Astrocyte (in vitro differentiated cells and primary cell): Measurements from ENCODE around the gene HOXB2. TPM values are rescaled to one million over a fixed set of nuclear protein-coding genes. Genes with fewer than 3 reads are reported as not detected.

Source experiments
- DNase-seq: peaks from one replicate; pipeline ENCODE4 v3.0.0-alpha.2; 2010; ENCODE audit warnings: low read depth
- FAIRE-seq: peaks from 2 replicates; lab custom pipeline; 2011; peaks lifted over from hg19 to GRCh38; lab: Jason Lieb, UNC
- H2AFZ ChIP-seq: 2 replicates; pipeline ENCODE4 v1.6.0; 2012; ENCODE audit warnings: low read depth, low read length, inconsistent platforms
- H3K27ac ChIP-seq: 2 replicates; pipeline ENCODE4 v1.5.1; 2011; ENCODE audit warnings: low read depth, low read length, inconsistent platforms
- H3K27me3 ChIP-seq: 2 replicates; pipeline ENCODE4 v1.6.0; 2011; ENCODE audit warnings: low read length, inconsistent platforms; ENCODE audit not compliant: insufficient read depth
- H3K36me3 ChIP-seq: 2 replicates; pipeline ENCODE4 v1.5.1; 2011; ENCODE audit warnings: low read length, inconsistent platforms; ENCODE audit not compliant: insufficient read depth
- H3K4me1 ChIP-seq: 2 replicates; pipeline ENCODE4 v1.5.1; 2011; ENCODE audit warnings: low read length, inconsistent platforms; ENCODE audit not compliant: insufficient read depth
- H3K4me2 ChIP-seq: 2 replicates; pipeline ENCODE4 v1.6.0; 2012; ENCODE audit warnings: low read length, inconsistent platforms
- H3K4me3 ChIP-seq: 2 replicates; pipeline ENCODE4 v1.5.1; 2011; ENCODE audit warnings: low read depth, mild to moderate bottlenecking, low read length, inconsistent platforms; ENCODE audit not compliant: insufficient read depth
- H3K79me2 ChIP-seq: 2 replicates; pipeline ENCODE4 v1.6.0; 2012; ENCODE audit warnings: mild to moderate bottlenecking, low read length, inconsistent platforms; ENCODE audit not compliant: insufficient read depth
- H3K9ac ChIP-seq: 2 replicates; pipeline ENCODE4 v1.6.0; 2012; ENCODE audit warnings: mild to moderate bottlenecking, low read length, inconsistent platforms
- H3K9me3 ChIP-seq: 2 replicates; pipeline ENCODE4 v1.5.1; 2012; ENCODE audit warnings: low read depth, mild to moderate bottlenecking, low read length, inconsistent platforms; ENCODE audit not compliant: insufficient read depth
- H4K20me1 ChIP-seq: 2 replicates; pipeline ENCODE4 v1.6.0; 2012; ENCODE audit warnings: low read length, inconsistent platforms; ENCODE audit not compliant: insufficient read depth
- H3K27ac Mint-ChIP-seq: one replicate; pipeline ENCODE4 v1.8.0; 2021; ENCODE audit warnings: mild to moderate bottlenecking, mixed read lengths; ENCODE audit not compliant: unreplicated experiment
- H3K27me3 Mint-ChIP-seq: one replicate; pipeline ENCODE4 v1.8.0; 2021; ENCODE audit warnings: low read depth, mixed read lengths; ENCODE audit not compliant: unreplicated experiment
- H3K36me3 Mint-ChIP-seq: one replicate; pipeline ENCODE4 v1.8.0; 2021; ENCODE audit warnings: low read depth, mixed read lengths; ENCODE audit not compliant: unreplicated experiment
- H3K4me1 Mint-ChIP-seq: one replicate; pipeline ENCODE4 v1.8.0; 2021; ENCODE audit warnings: low read depth, mixed read lengths; ENCODE audit not compliant: unreplicated experiment
- H3K4me3 Mint-ChIP-seq: one replicate; pipeline ENCODE4 v1.8.0; 2021; ENCODE audit warnings: mild to moderate bottlenecking, moderate library complexity, mixed read lengths; ENCODE audit not compliant: unreplicated experiment
- H3K9me3 Mint-ChIP-seq: one replicate; pipeline ENCODE4 v1.8.0; 2021; ENCODE audit warnings: mild to moderate bottlenecking, mixed read lengths; ENCODE audit not compliant: unreplicated experiment
- EZH2 ChIP-seq: IDR thresholded peaks from 2 replicates; pipeline ENCODE4 v1.6.1; 2012; ENCODE audit warnings: mild to moderate bottlenecking, low read length, inconsistent platforms; ENCODE audit not compliant: insufficient read depth
- total RNA-seq: library from RNA; stranded (reverse); gene quantifications from 2 replicates; pipeline ENCODE4 v1.2.1, GENCODE V29; 2021
- TF ChIP-seq, protein P1 (sequence below): IDR thresholded peaks from 2 replicates; pipeline ENCODE4 v1.5.1; 2011; ENCODE audit warnings: low read depth, mild to moderate bottlenecking, inconsistent platforms, low read length, moderate library complexity; ENCODE audit not compliant: insufficient read depth

HOXB2 gene
- total RNA-seq, 1 donor from 2014 or later: 0.41 TPM

DNA sequence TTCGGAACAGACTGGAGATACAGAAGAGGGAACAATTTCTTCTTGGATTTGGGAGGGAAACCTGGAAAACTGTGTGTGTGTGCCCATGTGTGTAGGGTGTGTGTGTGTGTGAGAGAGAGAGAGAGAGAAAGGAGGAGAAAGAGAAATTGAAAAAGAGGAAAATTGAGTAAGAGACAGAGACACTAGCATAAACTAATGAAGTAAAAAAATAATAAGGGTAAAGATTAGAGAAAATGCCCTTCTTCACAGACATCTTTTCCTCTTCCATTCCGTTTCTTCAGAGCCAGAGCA, 13.9 kb upstream of the HOXB2 start:
- peaks cover 78% of the 10 kb centered on the region for H3K27me3 ChIP-seq
- peaks cover 96% of the 10 kb centered on the region for H3K79me2 ChIP-seq
- H4K20me1 ChIP-seq: peaks cover 9% of the 10 kb centered on the region
- Mint-ChIP-seq H3K27me3 (peaks cover 98% of the 10 kb centered on the region), H3K4me1 (peaks cover 2% of the 10 kb centered on the region), H3K36me3 (peaks cover 2% of the 10 kb centered on the region), H3K9me3 (peaks cover 17% of the 10 kb centered on the region), H3K27ac (peak overlapping the region; percentile 8), H3K4me3 (no peak overlapping the region)
- no peak overlapping the region for H2AFZ ChIP-seq
- H3K27ac ChIP-seq: peak overlapping the region; percentile 61
- DNase-seq (no peak), FAIRE-seq (no peak)
- no peak for TF ChIP-seq EZH2
- TF ChIP-seq, protein P1, sequence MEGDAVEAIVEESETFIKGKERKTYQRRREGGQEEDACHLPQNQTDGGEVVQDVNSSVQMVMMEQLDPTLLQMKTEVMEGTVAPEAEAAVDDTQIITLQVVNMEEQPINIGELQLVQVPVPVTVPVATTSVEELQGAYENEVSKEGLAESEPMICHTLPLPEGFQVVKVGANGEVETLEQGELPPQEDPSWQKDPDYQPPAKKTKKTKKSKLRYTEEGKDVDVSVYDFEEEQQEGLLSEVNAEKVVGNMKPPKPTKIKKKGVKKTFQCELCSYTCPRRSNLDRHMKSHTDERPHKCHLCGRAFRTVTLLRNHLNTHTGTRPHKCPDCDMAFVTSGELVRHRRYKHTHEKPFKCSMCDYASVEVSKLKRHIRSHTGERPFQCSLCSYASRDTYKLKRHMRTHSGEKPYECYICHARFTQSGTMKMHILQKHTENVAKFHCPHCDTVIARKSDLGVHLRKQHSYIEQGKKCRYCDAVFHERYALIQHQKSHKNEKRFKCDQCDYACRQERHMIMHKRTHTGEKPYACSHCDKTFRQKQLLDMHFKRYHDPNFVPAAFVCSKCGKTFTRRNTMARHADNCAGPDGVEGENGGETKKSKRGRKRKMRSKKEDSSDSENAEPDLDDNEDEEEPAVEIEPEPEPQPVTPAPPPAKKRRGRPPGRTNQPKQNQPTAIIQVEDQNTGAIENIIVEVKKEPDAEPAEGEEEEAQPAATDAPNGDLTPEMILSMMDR: no peak
- no peak overlapping the region for H3K4me3 ChIP-seq
- H3K36me3 ChIP-seq: no peaks in the 10 kb centered on the region
- peaks cover 51% of the 10 kb centered on the region for H3K4me1 ChIP-seq
- H3K9me3 ChIP-seq: no peaks in the 10 kb centered on the region
- H3K9ac ChIP-seq: peak overlapping the region; percentile 83
- H3K4me2 ChIP-seq: peak overlapping the region; percentile 88

DNA sequence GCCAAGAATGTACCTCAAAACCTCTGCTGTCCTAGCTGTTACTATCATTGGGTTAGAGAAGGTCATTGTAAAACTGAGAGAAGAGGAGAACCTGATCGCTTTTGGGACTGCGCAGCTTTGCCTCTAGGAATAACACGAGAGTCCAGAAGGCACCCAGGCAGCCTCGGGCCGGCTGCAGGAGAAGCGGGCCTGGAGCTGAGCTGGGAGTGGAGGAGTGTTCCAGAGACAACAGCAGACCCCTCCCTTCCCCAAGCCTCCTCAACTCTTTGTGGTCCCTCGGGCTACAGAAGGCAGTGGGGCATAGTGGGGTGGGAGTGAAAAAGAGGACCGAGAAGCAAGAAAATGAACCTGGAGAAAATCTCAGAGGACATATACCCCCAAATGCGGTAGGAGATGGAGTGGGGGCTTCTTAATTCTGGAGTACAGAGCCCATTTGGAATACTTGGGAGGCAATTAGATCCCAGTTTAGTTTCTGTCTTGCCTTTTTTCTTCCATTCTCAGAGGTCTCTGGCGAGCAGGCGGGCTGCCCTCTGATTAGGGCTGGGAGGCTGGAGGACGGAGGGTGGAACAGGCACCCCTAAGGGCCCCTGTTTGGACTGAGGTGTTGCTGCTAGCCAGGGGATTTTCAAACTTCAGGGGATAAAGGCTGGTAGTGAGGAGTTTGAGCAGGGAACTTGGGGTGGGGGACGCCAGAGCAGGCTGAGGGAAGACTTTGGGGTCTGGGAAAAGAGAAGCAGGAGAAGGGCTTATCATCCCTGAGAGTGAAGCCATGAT, 13.3 kb upstream of the HOXB2 start:
- H3K79me2 ChIP-seq: peaks cover 95% of the 10 kb centered on the region
- H3K4me1 ChIP-seq: peaks cover 52% of the 10 kb centered on the region
- Mint-ChIP-seq H3K9me3 (peaks cover 15% of the 10 kb centered on the region), H3K4me3 (no peak overlapping the region), H3K4me1 (peaks cover 2% of the 10 kb centered on the region), H3K27ac (peak overlapping the region; percentile 8), H3K36me3 (peaks cover 2% of the 10 kb centered on the region), H3K27me3 (peaks cover 98% of the 10 kb centered on the region)
- FAIRE-seq: no peak
- no peaks in the 10 kb centered on the region for H3K9me3 ChIP-seq
- H4K20me1 ChIP-seq: peaks cover 9% of the 10 kb centered on the region
- peak overlapping the region; percentile 88 for H3K4me2 ChIP-seq
- no peak for DNase-seq
- H3K27ac ChIP-seq: peak overlapping the region; percentile 61
- no peak overlapping the region for H2AFZ ChIP-seq
- H3K9ac ChIP-seq: peak overlapping the region; percentile 83
- peak overlapping the region; percentile 31 for H3K4me3 ChIP-seq
- H3K27me3 ChIP-seq: peaks cover 78% of the 10 kb centered on the region
- H3K36me3 ChIP-seq: no peaks in the 10 kb centered on the region
- TF ChIP-seq EZH2: no peak
- TF ChIP-seq, protein P1: no peak
